ENCODE measurements around the gene ADAMTSL1.

DNA sequence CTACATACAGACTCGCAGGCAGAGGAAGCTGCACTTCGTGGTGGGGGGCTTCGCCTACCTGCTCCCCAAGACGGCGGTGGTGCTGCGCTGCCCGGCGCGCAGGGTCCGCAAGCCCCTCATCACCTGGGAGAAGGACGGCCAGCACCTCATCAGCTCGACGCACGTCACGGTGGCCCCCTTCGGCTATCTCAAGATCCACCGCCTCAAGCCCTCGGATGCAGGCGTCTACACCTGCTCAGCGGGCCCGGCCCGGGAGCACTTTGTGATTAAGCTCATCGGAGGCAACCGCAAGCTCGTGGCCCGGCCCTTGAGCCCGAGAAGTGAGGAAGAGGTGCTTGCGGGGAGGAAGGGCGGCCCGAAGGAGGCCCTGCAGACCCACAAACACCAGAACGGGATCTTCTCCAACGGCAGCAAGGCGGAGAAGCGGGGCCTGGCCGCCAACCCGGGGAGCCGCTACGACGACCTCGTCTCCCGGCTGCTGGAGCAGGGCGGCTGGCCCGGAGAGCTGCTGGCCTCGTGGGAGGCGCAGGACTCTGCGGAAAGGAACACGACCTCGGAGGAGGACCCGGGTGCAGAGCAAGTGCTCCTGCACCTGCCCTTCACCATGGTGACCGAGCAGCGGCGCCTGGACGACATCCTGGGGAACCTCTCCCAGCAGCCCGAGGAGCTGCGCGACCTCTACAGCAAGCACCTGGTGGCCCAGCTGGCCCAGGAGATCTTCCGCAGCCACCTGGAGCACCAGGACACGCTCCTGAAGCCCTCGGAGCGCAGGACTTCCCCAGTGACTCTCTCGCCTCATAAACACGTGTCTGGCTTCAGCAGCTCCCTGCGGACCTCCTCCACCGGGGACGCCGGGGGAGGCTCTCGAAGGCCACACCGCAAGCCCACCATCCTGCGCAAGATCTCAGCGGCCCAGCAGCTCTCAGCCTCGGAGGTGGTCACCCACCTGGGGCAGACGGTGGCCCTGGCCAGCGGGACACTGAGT lies 303.2 kb downstream of the ADAMTSL1 start:
- TF ChIP-seq, protein P1, sequence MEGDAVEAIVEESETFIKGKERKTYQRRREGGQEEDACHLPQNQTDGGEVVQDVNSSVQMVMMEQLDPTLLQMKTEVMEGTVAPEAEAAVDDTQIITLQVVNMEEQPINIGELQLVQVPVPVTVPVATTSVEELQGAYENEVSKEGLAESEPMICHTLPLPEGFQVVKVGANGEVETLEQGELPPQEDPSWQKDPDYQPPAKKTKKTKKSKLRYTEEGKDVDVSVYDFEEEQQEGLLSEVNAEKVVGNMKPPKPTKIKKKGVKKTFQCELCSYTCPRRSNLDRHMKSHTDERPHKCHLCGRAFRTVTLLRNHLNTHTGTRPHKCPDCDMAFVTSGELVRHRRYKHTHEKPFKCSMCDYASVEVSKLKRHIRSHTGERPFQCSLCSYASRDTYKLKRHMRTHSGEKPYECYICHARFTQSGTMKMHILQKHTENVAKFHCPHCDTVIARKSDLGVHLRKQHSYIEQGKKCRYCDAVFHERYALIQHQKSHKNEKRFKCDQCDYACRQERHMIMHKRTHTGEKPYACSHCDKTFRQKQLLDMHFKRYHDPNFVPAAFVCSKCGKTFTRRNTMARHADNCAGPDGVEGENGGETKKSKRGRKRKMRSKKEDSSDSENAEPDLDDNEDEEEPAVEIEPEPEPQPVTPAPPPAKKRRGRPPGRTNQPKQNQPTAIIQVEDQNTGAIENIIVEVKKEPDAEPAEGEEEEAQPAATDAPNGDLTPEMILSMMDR (IDR thresholded peaks at IDR 0.05): no peak
- TF ChIP-seq POLR2A (IDR thresholded peaks at IDR 0.05) (no peak), POLR2AphosphoS5 (IDR thresholded peaks at IDR 0.05) (no peak)
